Left lung (tissue), 10 donors: ENCODE data around the gene TPK1. TPM values are rescaled to one million over a fixed set of nuclear protein-coding genes. Genes with fewer than 3 reads are reported as not detected.
"Not testable (repeated sequence)": the region's sequence is repeated elsewhere in the genome, so short reads cannot be mapped to it uniquely, and the experiment has no call there.

Experiments used
- ATAC-seq: fragments of 200-7000 bp; cut with Tn5 transposase; one replicate; pipeline ENCODE4 v1.9.1; 2020; ENCODE audit warnings: moderate library complexity
- DNase-seq, 4 donors: peaks; one replicate each; pipeline ENCODE4 v3.0.0-alpha.2; 2013 to 2020
- H3K27ac ChIP-seq, 2 donors: fragments of 200-600 bp; sonication (generic) in 1 of 2; one replicate each; pipeline versions ENCODE4 v1.5.0 to v1.8.0; 2020 to 2021
- H3K27me3 ChIP-seq, 2 donors: fragments of 200-600 bp; sonication (generic) in 1 of 2; one replicate each; pipeline versions ENCODE4 v1.5.0 to v1.8.0; 2020 to 2021
- H3K36me3 ChIP-seq, 2 donors: fragments of 200-600 bp; sonication (generic) in 1 of 2; one replicate each; pipeline versions ENCODE4 v1.5.0 to v1.8.0; 2020 to 2021
- H3K4me1 ChIP-seq, 2 donors: fragments of 200-600 bp; one replicate each; pipeline ENCODE4 v1.8.0; 2021
- H3K4me3 ChIP-seq, 2 donors: fragments of 200-600 bp; sonication (generic) in 1 of 2; one replicate each; pipeline versions ENCODE4 v1.5.0 to v1.8.0; 2020 to 2021; ENCODE audit warnings: mild to moderate bottlenecking in 1 of 2
- H3K9me3 ChIP-seq, 2 donors: fragments of 200-600 bp; sonication (generic) in 1 of 2; one replicate each; pipeline versions ENCODE4 v1.5.0 to v1.8.0; 2020 to 2021
- CTCF ChIP-seq, 2 donors: fragments of 200-600 bp; sonication (generic) in 1 of 2; IDR thresholded peaks; one replicate each; pipeline versions ENCODE4 v1.5.0 to v1.8.0; 2021; ENCODE audit warnings: antibody characterized with exemption in 2 of 2
- intact Hi-C, 2 donors: fragments of 100-400 bp; cut with DNase I; formaldehyde crosslinking; loops; one replicate each; pipeline versions ENCODE4 v1.11.2 to v1.14.2; 2022
- polyA plus RNA-seq, 6 donors: library from polyadenylated mRNA; unstranded; fragments of 120-200 nt; gene quantifications; one replicate each; pipeline ENCODE4 v1.2.1, GENCODE V29; 2013; ENCODE audit not compliant: insufficient read length in 6 of 6
- total RNA-seq, 2 donors: library from RNA; stranded (reverse); fragmentation: NEBNext Ultra II Directional; extraction: Animal tissue kit (Norgen Biotek cat#: 25700); gene quantifications; one replicate each; pipeline ENCODE4 v1.2.1, GENCODE V29; 2021
- donor health status: DM: no; HTN: yes; CAD: no.
- donor health status: DM: no; HTN: no; CAD: no.

TPK1 gene
- total and polyA plus RNA-seq, 8 donors = 4.1 to 15.5 (median 4.8) TPM

GRCh38 chr7:144439717-144440205 is 396.1 kb downstream of the TPK1 start:
- Histone ChIP-seq H3K27ac (no peak overlapping the region), H3K27me3 (no peaks in the 10 kb centered on the region), H3K4me1 (no peaks in the 10 kb centered on the region), H3K9me3 (no peaks in the 10 kb centered on the region), H3K36me3 (no peaks in the 10 kb centered on the region), H3K4me3 (no peak overlapping the region)
- no peak for DNase-seq
- no peak for ATAC-seq
- intact Hi-C loops = no loop called here
- TF ChIP-seq CTCF (IDR thresholded peaks at IDR 0.05) = no peak

- Histone ChIP-seq H3K36me3 (no peaks in the 10 kb centered on the region), H3K4me1 (no peaks in the 10 kb centered on the region), H3K27me3 (no peaks in the 10 kb centered on the region), H3K4me3 (no peak overlapping the region), H3K27ac (no peak overlapping the region), H3K9me3 (no peaks in the 10 kb centered on the region)
- no peak for ATAC-seq
- TF ChIP-seq CTCF (IDR thresholded peaks at IDR 0.05) = no peak
- intact Hi-C loops = no loop called here
- no peak for DNase-seq
These were observed 397.1 kb downstream of the TPK1 start for GRCh38 chr7:144438759-144439158.

DNA sequence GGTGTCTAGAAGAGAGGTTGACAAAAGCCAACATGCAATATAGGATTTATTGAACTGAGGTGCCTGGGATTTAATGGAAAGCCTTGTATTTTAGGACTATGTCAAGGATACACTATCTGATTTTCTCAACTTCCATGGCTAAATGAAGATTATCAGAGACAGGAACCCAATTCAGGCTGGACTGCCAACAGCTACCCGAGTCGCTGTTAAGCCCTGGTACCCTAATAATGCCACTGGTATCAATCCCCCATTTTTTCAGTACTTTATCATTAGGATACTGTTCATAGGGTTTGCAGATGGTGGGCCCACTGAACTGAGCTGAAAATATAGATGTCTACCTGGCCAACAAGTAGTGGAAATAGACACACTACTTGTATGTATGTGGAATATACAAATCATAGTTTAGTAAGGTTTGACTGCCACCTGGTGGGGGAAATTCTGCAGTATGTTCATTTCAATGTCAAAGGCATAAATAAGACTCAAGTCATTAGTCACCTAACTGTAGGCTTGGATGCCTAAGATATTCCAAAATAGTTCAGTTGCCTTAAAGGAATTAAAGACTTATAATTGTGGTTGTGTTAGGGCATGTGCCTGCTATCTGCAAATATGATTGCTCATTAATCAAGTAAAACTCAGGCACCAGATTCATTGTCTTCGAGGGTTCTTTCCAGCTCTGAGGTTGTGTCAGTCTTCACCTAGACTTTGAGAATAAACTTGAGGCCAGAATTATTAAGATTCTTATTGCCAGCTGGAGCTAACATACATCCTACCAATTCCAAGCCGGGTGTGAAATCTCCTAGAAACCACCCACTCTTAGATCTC is 398.3 kb downstream of the TPK1 start:
- DNase-seq (peak in 2 of 4 donors; percentile 57 to 74), ATAC-seq (peak; percentile 77)
- H3K9me3 ChIP-seq = no peaks in the 10 kb centered on the region
- intact Hi-C loops = no loop called here
- H3K36me3 ChIP-seq = no peaks in the 10 kb centered on the region
- no peak overlapping the region for H3K27ac ChIP-seq
- H3K4me1 ChIP-seq = no peaks in the 10 kb centered on the region
- H3K27me3 ChIP-seq = no peaks in the 10 kb centered on the region
- peak; percentile 34 to 46 for TF ChIP-seq CTCF (IDR thresholded peaks at IDR 0.05)
- H3K4me3 ChIP-seq = no peak overlapping the region

DNA sequence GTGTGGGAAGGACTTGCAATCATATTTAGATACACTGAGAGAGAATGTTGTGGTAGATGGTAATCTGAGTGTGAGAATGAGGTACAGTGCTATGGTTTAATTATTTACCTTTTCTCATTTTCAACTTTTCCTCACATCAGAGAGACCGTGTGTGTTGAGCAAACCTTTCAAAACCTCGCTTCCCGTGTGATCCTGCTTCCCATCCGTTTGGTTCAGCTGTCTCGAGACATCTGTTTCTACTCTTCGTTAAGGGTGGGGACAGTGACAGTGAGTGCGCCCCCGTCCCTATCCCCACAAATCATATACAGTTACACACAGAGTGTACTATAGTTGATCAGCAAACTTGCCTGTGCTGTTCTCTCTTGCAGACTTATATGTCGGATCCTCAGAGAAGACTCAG is 399.4 kb downstream of the TPK1 start:
- ATAC-seq = no peak
- DNase-seq = no peak
- Histone ChIP-seq H3K36me3 (no peaks in the 10 kb centered on the region), H3K27ac (no peak overlapping the region), H3K9me3 (no peaks in the 10 kb centered on the region), H3K27me3 (no peaks in the 10 kb centered on the region), H3K4me1 (no peaks in the 10 kb centered on the region), H3K4me3 (no peak overlapping the region)
- no peak for TF ChIP-seq CTCF (IDR thresholded peaks at IDR 0.05)
- intact Hi-C loops = no loop called here

DNA sequence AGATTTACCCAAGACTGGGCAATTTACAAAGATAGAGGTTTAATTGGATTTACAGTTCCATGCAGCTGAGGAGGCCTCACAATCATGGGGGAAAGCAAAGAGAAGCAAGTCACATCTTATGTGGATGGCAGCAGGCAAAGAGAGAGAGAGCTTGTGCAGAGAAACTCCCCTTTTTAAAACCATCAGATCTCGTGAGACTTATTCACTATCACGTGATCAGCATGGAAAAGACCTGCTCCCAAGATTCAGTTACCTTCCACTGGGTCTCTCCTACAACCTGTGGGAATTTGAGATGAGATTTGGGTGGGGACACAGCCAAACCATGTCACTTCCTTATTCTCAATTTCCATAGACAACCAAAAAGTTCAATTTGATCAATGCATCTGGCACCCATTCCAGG is 407.4 kb downstream of the TPK1 start:
- no peaks in the 10 kb centered on the region for H3K27me3 ChIP-seq
- no peak overlapping the region for H3K27ac ChIP-seq
- H3K36me3 ChIP-seq = no peaks in the 10 kb centered on the region
- H3K9me3 ChIP-seq = peaks cover 0 to 29% of the 10 kb centered on the region in 2 donors
- no peak overlapping the region for H3K4me3 ChIP-seq
- TF ChIP-seq CTCF (IDR thresholded peaks at IDR 0.05) = no peak
- H3K4me1 ChIP-seq = no peaks in the 10 kb centered on the region
- DNase-seq = no peak
- no peak for ATAC-seq
- intact Hi-C loops = no loop called here

- intact Hi-C loops, ATAC-seq, H3K27ac ChIP-seq: not testable (repeated sequence)
These were observed 408.3 kb downstream of the TPK1 start for GRCh38 chr7:144427539-144427938.

DNA sequence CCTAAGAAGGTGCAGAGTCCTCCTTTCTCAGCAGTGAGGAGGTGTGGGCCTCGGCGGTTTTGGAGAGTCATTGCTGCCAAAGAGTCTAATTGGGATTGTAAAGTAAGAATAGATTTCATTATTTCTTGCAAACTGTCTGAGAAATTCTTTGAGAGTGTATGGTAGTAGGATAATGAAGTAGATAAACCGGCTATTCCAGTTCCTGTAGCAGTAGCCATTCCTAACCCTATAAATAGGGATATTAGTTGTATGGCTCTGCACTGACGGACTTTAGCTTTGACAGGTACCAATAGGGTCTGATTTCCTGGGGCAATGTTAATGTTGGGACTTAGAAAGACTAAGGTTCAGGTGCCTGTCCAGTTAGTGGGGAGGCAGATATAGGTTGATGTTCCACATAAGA is 416.9 kb downstream of the TPK1 start:
- DNase-seq, H3K4me1 ChIP-seq, intact Hi-C loops, H3K36me3 ChIP-seq, H3K27ac ChIP-seq, H3K27me3 ChIP-seq, H3K4me3 ChIP-seq, H3K9me3 ChIP-seq, ATAC-seq: not testable (repeated sequence)

More at GRCh38 chr7:144427539-144427938, 408.3 kb downstream of the TPK1 start:
- H3K4me3 ChIP-seq, H3K36me3 ChIP-seq, H3K27me3 ChIP-seq, DNase-seq, H3K4me1 ChIP-seq: not testable (repeated sequence)
- H3K9me3 ChIP-seq = peaks cover 0 to 29% of the 10 kb centered on the region in 2 donors
